ENCODE data around the gene CALML5.

DNA sequence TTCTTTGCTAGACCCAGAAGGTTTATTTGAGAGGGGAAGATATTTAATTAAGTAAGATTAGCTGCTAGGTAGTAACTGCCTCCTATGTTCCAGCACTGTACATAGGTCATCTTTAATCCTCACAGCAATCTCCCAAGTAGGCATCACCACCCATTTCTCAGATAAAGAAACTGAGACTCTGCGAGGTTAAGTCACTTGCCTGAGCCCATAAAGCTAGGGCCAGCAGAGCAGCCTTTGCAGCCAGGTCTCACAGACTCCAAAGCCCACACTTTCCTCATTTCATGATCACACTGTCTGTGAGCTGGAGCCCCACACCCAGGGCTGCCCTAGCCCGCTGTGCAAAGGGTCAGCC, 46.0 kb upstream of the CALML5 start:
- TF ChIP-seq CTCF (IDR thresholded peaks at IDR 0.05) (no peak), POLR2AphosphoS5 (IDR thresholded peaks at IDR 0.05) (no peak), POLR2A (IDR thresholded peaks at IDR 0.05) (no peak)

Measured in transverse colon (tissue), 4 donors.